GM23248 (cell line): ENCODE results near the gene EIF4E. TPM values are rescaled to one million over a fixed set of nuclear protein-coding genes. Genes with fewer than 3 reads are reported as not detected.
"Not testable (repeated sequence)": the region's sequence is repeated elsewhere in the genome, so short reads cannot be mapped to it uniquely, and the experiment has no call there.

ENCODE experiments used
- DNase-seq: peaks from one replicate; pipeline ENCODE4 v3.0.0-alpha.2; 2015
- H2AFZ ChIP-seq: fragments of 200-600 bp; sonication (generic); 2 replicates; pipeline ENCODE4 v1.6.1; 2016; ENCODE audit warnings: antibody characterized with exemption
- H3F3A ChIP-seq: fragments of 200-600 bp; sonication (generic); 2 replicates; pipeline ENCODE4 v1.6.1; 2016; ENCODE audit warnings: mild to moderate bottlenecking, antibody characterized with exemption, mixed run types; ENCODE audit not compliant: insufficient read depth
- H3K27ac ChIP-seq: fragments of 200-600 bp; sonication (generic); 2 replicates; pipeline ENCODE4 v1.5.1; 2016; ENCODE audit warnings: mild to moderate bottlenecking
- H3K27me3 ChIP-seq: fragments of 200-600 bp; sonication (generic); replicated peaks from 2 replicates; pipeline ENCODE4 v1.6.1; 2016; ENCODE audit warnings: mild to moderate bottlenecking; ENCODE audit not compliant: insufficient read depth
- H3K36me3 ChIP-seq: fragments of 200-600 bp; sonication (generic); 2 replicates; pipeline ENCODE4 v1.6.1; 2016; ENCODE audit warnings: low read depth, mild to moderate bottlenecking
- H3K4me1 ChIP-seq: fragments of 200-600 bp; sonication (generic); 2 replicates; pipeline ENCODE4 v1.6.1; 2016; ENCODE audit warnings: mild to moderate bottlenecking; ENCODE audit not compliant: insufficient read depth
- H3K4me2 ChIP-seq: fragments of 200-600 bp; sonication (generic); one replicate; pipeline ENCODE4 v1.6.1; 2016; ENCODE audit warnings: mild to moderate bottlenecking; ENCODE audit not compliant: unreplicated experiment
- H3K4me3 ChIP-seq: fragments of 200-600 bp; sonication (generic); 2 replicates; pipeline ENCODE4 v1.5.1; 2016; ENCODE audit warnings: mild to moderate bottlenecking
- H3K79me2 ChIP-seq: fragments of 200-600 bp; sonication (generic); 2 replicates; pipeline ENCODE4 v1.6.1; 2016; ENCODE audit warnings: mild to moderate bottlenecking; ENCODE audit not compliant: insufficient read depth
- H3K9ac ChIP-seq: fragments of 200-600 bp; sonication (generic); 2 replicates; pipeline ENCODE4 v1.6.1; 2016; ENCODE audit warnings: mild to moderate bottlenecking
- H3K9me2 ChIP-seq: fragments of 200-600 bp; sonication (generic); 2 replicates; pipeline ENCODE4 v1.6.1; 2016; ENCODE audit warnings: mixed run types, mild to moderate bottlenecking, moderate library complexity; ENCODE audit not compliant: insufficient read depth
- H3K9me3 ChIP-seq: fragments of 200-600 bp; sonication (generic); one replicate; pipeline ENCODE4 v1.6.1; 2017; ENCODE audit warnings: low read depth
- H4K20me1 ChIP-seq: fragments of 200-600 bp; sonication (generic); 2 replicates; pipeline ENCODE4 v1.6.0; 2016; ENCODE audit not compliant: insufficient read depth
- EZH2 ChIP-seq: fragments of 200-600 bp; sonication (generic); IDR thresholded peaks from 2 replicates; pipeline ENCODE4 v1.6.1; 2018; ENCODE audit warnings: antibody characterized with exemption, mild to moderate bottlenecking; ENCODE audit not compliant: insufficient read depth, poor library complexity, severe bottlenecking
- EZH2phosphoT487 ChIP-seq: fragments of 200-600 bp; sonication (generic); IDR thresholded peaks from 2 replicates; pipeline ENCODE4 v1.6.1; 2018; ENCODE audit warnings: antibody characterized with exemption, moderate library complexity, mild to moderate bottlenecking, low read depth; ENCODE audit not compliant: insufficient read depth
- WGBS, 2 experiments: methylation state at CpG; one replicate each; pipeline ENCODE4 v1.1.6; 2015 to 2017; ENCODE audit warnings: low lambda C conversion rate in 2 of 2, low coverage in 1 of 2; ENCODE audit errors: missing lambda C conversion rate in 2 of 2; 5-methylcytosine and 5-hydroxymethylcytosine counted together
- in situ Hi-C: fragments of 300-500 bp; cut with MboI; formaldehyde crosslinking; loops from 2 replicates; pipeline ENCODE4 v1.15.0; 2020
- polyA plus RNA-seq: library from polyadenylated mRNA; unstranded; fragments of >200 nt; fragmentation: Nextera tagmentation; extraction: Ambion mirVana; gene quantifications from 2 replicates; pipeline ENCODE4 v1.2.1, GENCODE V29; 2016
- total RNA-seq: library from RNA; depleted of rRNA; stranded (reverse); fragments of >200 nt; shearing (Covaris generic); gene quantifications from 2 replicates; pipeline ENCODE4 v1.2.3, GENCODE V29; 2014

Gene EIF4E
- total and polyA plus RNA-seq, 2 experiments from 2014 or later: 113 to 133 TPM

GRCh38 chr4:98930311-98930865 is 1.5 kb upstream of the EIF4E start:
- DNase-seq: no peak
- Histone ChIP-seq H3K27me3 (no peaks in the 10 kb centered on the region), H3K4me2 (peak overlapping the region; percentile 87), H3K4me3 (peak overlapping the region; percentile 98), H3K36me3 (peaks cover 6% of the 10 kb centered on the region; the same call in 1 of the 2 replicates), H3K4me1 (peaks cover 31% of the 10 kb centered on the region), H3F3A (peaks cover 38% of the 10 kb centered on the region), H3K79me2 (peaks cover 35% of the 10 kb centered on the region), H2AFZ (peak overlapping the region; percentile 91), H3K27ac (peak overlapping the region; percentile 99), H4K20me1 (peaks cover 8% of the 10 kb centered on the region), H3K9ac (peak overlapping the region; percentile 98), H3K9me3 (no peaks in the 10 kb centered on the region), H3K9me2 (no peaks in the 10 kb centered on the region)
- no peak for TF ChIP-seq EZH2phosphoT487
- no peak for TF ChIP-seq EZH2
- in situ Hi-C loops: no loop called here
- WGBS, 2 experiments: 55 to 56% methylated on average over 2 of the region's 2 CpGs

- TF ChIP-seq EZH2 (no peak), EZH2phosphoT487 (no peak)
- Histone ChIP-seq H3K4me1 (peaks cover 31% of the 10 kb centered on the region), H3K27me3 (no peaks in the 10 kb centered on the region), H4K20me1 (peaks cover 8% of the 10 kb centered on the region), H3K79me2 (peaks cover 43% of the 10 kb centered on the region), H3K9me2 (no peaks in the 10 kb centered on the region; the same call in 1 of the 2 replicates), H3K4me3 (peak overlapping the region; percentile 98), H3K36me3 (peaks cover 11% of the 10 kb centered on the region), H3K9me3 (no peaks in the 10 kb centered on the region), H3K4me2 (peak overlapping the region; percentile 95), H3F3A (peaks cover 38% of the 10 kb centered on the region), H3K27ac (peak overlapping the region; percentile 99), H3K9ac (peak overlapping the region; percentile 98), H2AFZ (peak overlapping the region; percentile 91)
- WGBS, 2 experiments: 1% methylated on average over 42 to 44 of the region's 44 CpGs
- DNase-seq: peak; percentile 99
- in situ Hi-C loops: no loop called here
Measured at GRCh38 chr4:98929341-98930267, 671 bp upstream of the EIF4E start.

- TF ChIP-seq EZH2 (no peak), EZH2phosphoT487 (no peak)
- Histone ChIP-seq H4K20me1 (peaks cover 8% of the 10 kb centered on the region), H3K27me3 (no peaks in the 10 kb centered on the region), H3K36me3 (peaks cover 11% of the 10 kb centered on the region), H3F3A (peaks cover 38% of the 10 kb centered on the region), H3K4me3 (peak overlapping the region; percentile 98), H3K9ac (peak overlapping the region; percentile 98), H3K9me3 (no peaks in the 10 kb centered on the region), H3K27ac (peak overlapping the region; percentile 99), H2AFZ (peak overlapping the region; percentile 94), H3K9me2 (no peaks in the 10 kb centered on the region; the same call in 1 of the 2 replicates), H3K4me2 (peak overlapping the region; percentile 96), H3K4me1 (peaks cover 30% of the 10 kb centered on the region), H3K79me2 (peaks cover 58% of the 10 kb centered on the region)
- DNase-seq: peak; percentile 92
- in situ Hi-C loops: no loop called here
- 0 to 2% methylated on average over 22 to 26 of the region's 26 CpGs for WGBS, 2 experiments
Measured at GRCh38 chr4:98928131-98928504, 815 bp downstream of the EIF4E start.

GRCh38 chr4:98926257-98926656 is 2.7 kb downstream of the EIF4E start:
- H4K20me1 ChIP-seq: not testable (repeated sequence)

More at GRCh38 chr4:98926257-98926656, 2.7 kb downstream of the EIF4E start:
- Histone ChIP-seq H3K27ac (0 out of 2 replicates have a peak overlapping the region, but pooled peaks have one; percentile 20), H3K36me3 (peaks cover 15% of the 10 kb centered on the region), H3K4me1 (peaks cover 20% of the 10 kb centered on the region), H3F3A (peaks cover 28% of the 10 kb centered on the region), H3K79me2 (peaks cover 77% of the 10 kb centered on the region)
- H3K27me3 ChIP-seq, H3K4me2 ChIP-seq, DNase-seq, H2AFZ ChIP-seq, H3K9me2 ChIP-seq, H3K4me3 ChIP-seq, in situ Hi-C loops, H3K9me3 ChIP-seq, H3K9ac ChIP-seq: not testable (repeated sequence)
- WGBS, 2 experiments: 95 to 96% methylated on average over 15 of the region's 15 CpGs
